HG03097 (cell line): ENCODE results near the gene TMPRSS11E.
"Not testable (repeated sequence)": the region's sequence is repeated elsewhere in the genome, so short reads cannot be mapped to it uniquely, and the experiment has no call there.

ENCODE experiments used
- ATAC-seq: cut with Tn5 transposase; IDR thresholded peaks from one replicate; pipeline ENCODE4 v1.9.1; 2021; ENCODE audit not compliant: unreplicated experiment, low FRiP score

The TMPRSS11E gene, protein sequence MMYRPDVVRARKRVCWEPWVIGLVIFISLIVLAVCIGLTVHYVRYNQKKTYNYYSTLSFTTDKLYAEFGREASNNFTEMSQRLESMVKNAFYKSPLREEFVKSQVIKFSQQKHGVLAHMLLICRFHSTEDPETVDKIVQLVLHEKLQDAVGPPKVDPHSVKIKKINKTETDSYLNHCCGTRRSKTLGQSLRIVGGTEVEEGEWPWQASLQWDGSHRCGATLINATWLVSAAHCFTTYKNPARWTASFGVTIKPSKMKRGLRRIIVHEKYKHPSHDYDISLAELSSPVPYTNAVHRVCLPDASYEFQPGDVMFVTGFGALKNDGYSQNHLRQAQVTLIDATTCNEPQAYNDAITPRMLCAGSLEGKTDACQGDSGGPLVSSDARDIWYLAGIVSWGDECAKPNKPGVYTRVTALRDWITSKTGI

DNA sequence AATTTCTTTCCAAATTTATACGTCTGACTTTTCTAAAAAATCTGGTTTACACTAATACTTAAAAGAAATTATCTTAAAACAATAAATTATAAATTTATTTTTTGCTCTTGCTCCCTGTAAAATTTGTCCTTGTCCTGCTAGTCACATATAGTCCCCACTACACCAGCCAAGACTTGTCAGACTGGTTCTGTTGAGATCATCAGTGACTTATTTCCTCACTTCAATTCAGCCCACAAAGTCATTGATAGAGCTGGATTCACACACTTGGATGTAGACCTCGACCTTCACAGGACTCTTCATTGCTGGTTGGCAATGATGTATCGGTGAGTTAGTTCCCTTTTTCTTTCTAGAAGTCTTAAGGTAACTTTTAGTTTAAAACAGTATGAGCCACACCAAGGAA lies at the start of gene TMPRSS11E:
TMPRSS11E (plus strand) TSS at position 263 of the 400 bp plus-strand sequence; CDS start at position 313, 50 bp downstream.
- no peak for ATAC-seq

DNA sequence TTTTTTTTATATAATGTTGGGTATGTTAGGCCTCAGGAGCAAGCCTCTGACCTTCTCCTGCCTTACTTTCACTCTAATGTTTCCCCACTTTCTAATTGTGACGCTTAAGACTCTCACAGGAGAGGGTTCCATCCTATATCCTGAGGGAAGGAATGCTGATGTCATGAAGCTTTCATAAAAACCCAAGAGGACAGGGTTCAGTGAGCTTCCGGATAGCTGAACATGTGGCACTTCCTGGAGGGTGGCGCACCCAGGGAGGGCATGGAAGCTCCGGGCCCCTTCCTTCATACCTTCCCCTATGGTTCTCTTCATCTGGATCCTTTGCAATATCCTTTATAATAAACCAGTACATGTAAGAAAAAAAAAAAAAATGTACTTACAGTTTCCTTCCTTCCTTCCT lies 48.0 kb upstream of the TMPRSS11E start:
- no peak for ATAC-seq

DNA sequence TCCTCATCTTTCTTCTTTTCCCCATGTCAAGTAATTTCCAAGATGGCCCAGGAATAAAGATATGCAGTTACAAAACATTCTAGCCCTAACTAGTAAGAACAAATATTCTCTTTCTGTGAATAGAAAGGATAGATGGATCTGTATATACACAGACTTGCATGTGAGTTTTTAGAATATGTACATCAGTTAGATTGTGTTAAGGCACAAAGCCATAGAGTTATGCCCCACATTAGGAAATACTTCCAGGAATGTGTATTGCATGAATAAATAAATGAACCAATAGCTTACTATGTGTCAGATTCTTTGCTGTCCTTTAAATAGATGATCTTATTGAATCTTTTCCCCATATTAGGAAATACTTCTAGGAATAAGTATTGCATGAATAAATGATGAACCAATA lies 46.0 kb upstream of the TMPRSS11E start:
- ATAC-seq, result no peak

DNA sequence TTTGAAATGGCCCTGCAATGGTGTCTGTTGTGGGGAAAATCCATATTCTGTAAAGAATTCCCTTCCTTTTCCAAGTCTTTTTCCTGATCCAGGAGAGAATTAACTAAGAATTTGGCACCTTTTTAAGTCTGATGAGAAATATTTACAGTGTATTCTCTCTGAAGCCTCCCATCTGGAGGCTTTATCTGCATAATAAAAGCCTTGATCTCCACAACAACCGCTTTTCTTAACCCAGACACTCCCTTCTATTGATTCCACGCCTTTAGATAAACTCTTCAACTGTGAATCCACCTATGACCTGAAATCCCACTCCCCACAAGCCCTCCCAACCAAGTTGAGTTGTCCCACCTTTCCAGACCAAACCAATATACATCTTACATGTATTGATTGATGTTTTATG lies 43.1 kb upstream of the TMPRSS11E start:
- ATAC-seq, result no peak

DNA sequence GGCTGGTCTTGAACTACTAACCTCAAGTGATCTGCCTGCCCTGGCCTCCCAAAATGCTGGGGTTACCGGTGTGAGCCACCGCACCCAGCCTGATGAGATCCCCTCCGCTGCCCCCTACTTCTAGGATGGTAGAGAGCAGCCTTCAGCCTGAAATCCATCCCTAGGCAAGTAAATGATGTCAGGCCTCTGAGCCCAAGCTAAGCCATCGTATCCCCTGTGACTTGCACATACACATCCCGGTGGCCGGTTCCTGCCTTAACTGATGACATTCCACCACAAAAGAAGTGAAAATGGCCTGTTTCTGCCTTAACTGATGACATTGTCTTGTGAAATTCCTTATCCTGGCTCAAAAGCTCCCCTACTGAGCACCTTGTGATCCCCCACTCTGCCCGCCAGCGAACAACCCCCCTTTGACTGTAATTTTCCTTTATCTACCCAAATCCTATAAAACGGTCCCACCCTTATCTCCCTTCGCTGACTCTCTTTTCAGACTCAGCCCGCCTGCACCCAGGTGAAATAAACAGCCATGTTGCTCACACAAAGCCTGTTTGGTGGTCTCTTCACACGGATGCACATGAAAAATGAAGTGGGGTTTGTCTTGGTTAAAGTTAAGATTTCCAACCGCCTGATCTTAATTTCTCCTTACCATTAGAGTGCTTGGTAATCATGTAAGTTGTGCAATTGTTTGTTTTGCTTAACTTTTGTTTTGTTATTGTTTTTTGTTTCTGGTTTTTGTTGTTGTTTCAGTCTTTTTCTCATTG lies 41.4 kb upstream of the TMPRSS11E start:
- not testable (repeated sequence) for ATAC-seq

DNA sequence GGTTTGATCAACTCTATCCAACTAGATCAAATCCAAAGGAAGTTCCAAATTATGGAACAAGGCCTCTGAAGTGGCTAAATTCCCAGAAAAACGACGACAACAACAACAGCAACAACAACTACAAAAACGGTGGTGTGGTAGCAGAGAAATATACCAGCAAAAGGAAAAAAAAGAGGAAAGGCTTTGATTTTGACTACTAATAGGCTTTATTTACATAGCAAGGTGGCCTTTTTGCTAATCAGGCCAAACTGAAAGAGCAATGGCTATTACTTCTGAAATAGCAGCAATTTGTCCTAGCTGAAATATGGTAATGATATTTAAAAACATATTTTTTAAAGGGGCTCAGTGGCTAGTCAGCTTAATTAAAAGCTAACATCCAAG lies 40.8 kb upstream of the TMPRSS11E start:
- no peak for ATAC-seq

DNA sequence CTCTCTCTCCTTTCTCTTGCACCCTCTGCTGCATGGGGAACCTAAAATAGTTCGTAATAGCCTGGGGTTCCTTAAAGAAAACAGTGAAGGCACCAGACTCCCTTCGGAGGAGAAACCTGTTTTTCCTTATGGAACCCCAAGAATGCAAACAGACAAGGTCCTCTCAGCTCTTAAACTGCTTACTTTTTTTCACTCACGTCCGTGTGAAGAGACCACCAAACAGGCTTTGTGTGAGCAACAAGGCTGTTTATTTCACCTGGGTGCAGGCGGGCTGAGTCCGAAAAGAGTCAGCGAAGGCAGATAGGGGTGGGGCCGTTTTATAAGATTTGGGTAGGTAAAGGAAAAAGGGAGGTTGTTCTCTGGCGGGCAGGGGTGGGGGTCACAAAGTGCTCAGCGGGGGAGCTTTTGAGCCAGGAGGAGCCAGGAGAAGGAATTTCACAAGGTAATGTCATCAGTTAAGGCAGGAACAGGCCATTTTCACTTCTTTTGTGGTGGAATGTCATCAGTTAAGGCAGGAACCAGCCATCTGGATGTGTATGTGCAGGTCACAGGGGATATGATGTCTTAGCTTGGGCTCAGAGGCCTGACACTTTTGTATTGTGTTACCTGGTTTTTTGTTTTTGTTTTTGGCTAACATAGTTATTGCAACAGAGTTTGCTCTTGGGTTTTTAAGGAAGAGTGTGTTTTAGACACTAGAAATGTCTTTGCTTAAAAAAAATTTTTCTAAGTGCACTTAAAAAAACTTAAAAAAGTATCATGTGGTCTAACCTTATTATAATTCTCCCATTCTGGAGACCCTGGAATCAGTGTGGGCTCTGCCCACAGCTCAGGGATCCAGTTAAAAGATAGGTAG lies 40.0 kb upstream of the TMPRSS11E start:
- ATAC-seq, result not testable (repeated sequence)

DNA sequence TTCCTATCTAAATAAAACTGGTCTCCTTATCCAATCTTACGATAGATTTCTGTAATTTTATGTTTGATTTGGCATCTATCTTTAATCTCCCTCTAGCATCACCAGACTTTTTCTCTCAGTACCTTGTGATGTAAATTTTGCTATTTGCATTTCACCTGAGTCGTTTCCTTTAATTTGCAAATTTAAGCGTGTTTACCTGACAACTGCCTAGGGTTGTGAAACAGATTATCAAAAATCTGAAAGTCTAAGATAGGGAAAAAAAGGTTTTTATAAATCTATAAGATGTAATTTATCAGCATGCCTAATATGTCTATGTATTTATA lies 39.4 kb upstream of the TMPRSS11E start:
- no peak for ATAC-seq

DNA sequence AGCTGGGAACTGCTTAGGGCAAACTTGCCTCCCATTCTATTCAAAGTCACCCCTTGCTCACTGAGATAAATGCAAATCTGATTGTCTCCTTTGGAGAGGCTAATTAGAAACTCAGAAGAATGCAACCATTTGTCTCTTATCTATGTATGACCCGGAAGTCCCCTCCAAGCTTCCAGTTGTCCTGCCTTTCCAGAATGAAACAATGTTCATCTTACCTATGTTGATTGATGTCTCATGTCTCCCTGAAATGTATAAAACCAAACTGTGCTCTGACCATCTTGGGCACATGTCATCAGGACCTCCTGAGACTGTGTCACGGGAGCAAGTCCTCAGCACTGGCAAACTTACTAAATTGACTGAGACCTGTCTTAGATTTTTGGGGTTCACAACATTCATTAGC lies 37.1 kb upstream of the TMPRSS11E start:
- no peak for ATAC-seq

DNA sequence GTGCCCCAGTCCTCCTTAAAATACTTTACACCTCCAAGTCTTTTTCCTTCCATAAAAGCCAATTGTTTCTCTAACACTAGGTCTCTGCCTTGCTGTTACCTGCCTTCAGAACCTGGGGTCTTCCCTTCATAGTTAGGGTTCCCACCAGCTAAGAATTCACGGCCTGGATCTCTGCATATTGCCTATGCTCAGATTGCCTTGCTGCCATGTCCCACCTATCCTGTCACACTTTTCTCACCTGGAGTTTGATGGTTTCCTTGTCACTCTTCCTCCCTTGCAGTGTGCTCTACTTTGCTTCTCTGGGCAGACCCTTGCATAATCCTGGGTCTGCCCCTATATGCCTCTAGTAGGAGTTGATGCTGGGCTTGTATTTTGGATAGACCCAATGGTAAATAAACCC lies 36.6 kb upstream of the TMPRSS11E start:
- ATAC-seq, result no peak

DNA sequence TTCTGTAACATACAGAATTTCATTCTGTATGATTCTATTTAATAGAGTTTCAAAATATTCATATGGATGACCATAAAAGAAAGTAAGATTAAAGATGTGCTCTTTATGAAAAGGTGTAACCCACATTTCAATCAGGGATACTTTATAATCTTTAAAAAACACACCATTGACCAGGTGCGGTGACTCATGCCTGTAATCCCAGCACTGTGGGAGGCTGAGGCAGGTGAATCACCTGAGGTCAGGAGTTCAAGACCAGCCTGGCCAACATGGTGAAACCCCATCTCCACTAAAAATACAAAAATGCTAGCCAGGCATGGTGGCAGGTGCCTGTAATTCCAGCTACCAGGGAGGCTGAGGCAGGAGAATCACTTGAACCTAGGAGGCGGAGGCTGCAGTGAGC lies 35.2 kb upstream of the TMPRSS11E start:
- not testable (repeated sequence) for ATAC-seq

DNA sequence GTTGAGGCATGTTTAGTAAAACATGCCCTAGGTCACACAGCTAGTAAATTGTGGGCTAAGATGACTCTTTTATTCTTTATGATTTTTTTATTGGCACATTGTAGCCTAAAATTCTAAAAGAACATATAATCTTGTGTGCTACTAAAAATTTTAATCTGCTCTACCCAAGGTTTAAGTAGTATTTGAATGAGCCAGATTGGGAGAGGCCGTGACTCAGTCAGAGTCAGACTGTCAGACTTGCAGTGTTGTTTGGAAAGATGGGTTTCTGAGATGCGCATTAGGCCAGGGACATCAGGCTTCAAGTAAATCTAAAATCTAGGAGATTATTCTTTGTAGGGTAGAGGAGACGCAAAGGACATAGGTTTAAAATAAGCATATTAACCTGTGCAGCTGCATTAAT lies 30.7 kb upstream of the TMPRSS11E start:
- ATAC-seq, result no peak

DNA sequence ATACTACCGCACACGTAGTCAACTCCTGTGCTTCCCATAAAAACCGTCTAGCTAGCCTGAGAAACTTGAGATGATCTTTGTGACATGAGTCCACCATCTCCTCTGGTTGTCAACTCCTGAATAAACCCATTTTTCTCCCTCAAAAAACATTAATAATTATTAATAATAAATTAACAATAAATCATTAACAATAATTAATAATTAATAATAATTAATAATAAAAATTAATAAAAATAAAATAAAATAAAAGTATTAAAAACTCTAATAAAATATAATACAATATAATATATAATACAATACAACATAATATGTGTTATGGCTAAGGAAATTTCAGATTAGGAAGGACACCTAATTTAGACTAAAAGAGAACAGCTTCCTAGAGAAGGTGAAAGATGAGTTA lies 20.7 kb upstream of the TMPRSS11E start:
- no peak for ATAC-seq

DNA sequence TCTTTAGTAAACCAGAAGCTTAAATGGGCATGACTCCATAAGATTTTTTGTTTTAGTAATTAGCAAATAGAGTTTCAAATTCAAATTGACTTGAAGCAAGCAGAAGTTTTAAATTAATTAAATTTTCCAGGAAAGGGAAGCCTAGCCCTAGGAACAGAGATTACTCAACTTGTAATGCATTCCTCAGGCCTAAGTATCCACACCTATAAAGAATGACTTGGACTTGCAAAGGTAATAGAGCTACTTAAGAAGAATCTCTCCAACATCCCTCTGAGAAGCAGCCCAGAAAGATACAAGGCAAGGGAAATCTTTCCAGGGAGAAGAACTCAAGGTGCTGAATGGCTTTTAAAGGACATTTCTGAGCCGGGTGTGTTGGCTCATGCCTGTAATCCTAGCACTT lies 16.9 kb upstream of the TMPRSS11E start:
- ATAC-seq, result no peak

DNA sequence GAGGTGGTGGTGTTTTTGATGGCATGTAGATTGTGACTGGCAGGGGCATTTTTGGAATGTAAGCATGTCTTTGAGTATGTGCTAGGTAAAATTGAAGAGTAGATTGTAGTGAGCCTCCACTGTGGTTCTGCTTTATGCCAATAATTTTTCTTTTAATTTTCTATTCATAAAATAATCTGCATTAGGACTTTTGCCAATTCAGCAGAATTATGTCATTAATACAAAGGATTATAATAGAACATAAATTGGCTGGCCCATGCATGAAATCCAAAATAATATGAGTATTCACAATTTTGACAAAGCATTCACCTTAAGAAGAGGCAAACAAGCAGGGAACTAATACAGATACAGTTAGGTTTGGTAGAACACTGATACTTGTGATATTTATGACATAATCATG lies 14.9 kb upstream of the TMPRSS11E start:
- no peak for ATAC-seq

DNA sequence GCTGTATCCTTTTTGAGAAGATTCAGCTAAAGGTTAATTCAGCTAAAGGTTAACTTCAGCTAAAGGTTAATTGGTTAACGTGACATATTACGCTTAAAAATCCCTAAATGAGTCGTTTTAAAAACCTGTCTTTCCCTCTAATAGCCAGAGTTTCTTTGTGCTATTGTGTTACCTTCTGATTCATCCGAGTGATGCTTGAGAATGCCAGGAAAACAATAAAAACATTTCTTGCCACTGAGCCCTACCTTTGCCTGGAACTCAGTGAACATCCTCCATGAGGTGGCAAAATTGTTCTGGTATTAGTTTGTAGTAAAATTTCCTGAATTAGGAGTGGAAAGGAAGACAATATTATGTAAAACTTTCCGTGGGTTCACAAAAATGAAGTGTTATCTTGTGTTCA lies 13.7 kb upstream of the TMPRSS11E start:
- ATAC-seq, result no peak

DNA sequence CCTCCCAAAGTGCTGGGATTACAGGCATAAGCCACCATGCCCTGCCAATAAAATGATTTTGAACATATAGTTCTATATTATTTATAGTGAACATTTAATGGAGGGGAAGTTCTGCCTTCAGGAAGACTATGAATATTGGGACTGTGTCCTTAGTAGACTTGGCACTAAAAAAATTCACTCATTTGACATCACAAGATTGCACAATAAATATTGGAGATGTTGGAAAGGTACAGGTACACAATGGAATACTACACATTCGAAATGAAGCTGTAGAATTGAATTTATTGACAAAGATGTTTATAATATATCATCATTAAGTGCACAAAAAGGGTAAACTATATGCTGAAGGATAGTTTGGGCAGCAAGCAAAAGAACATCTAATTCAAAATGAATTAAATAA lies 13.0 kb upstream of the TMPRSS11E start:
- ATAC-seq, result no peak

DNA sequence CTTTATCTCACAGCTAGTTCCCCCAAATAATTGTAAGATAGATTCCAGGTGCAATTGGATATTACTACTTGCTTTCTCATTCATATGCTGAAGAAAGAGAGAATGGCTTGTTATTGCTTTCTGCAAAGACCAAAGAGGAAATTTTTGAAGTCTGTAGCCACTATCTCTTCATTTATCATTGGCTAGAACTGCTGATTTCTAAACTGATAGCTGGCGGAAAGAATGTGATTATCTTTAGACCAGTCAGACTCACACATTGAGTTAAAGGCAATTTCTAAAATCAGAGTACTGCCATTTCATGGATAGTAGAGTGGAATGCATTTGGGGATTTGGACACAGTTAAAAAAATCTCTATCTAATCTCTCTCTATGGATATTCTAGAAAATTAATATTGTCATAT lies 12.4 kb upstream of the TMPRSS11E start:
- ATAC-seq, result no peak

DNA sequence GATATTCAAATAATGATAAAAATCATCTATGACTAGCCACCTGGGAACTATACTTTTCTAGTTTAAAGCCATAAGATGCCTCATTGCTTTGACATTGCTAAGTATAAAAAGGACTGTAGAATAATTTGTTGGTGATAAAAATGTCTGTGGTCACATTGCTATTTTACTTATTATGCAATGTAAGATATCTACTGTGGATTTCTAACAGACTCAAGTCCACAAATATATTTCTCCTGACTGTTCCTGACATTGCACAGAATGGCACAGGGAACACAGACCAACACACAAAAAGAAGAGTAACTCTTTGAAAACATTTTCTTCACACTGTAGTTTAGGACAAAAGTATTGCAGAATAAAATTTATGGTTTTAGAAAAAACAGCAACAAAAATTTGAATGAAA lies 2.2 kb upstream of the TMPRSS11E start:
- no peak for ATAC-seq

DNA sequence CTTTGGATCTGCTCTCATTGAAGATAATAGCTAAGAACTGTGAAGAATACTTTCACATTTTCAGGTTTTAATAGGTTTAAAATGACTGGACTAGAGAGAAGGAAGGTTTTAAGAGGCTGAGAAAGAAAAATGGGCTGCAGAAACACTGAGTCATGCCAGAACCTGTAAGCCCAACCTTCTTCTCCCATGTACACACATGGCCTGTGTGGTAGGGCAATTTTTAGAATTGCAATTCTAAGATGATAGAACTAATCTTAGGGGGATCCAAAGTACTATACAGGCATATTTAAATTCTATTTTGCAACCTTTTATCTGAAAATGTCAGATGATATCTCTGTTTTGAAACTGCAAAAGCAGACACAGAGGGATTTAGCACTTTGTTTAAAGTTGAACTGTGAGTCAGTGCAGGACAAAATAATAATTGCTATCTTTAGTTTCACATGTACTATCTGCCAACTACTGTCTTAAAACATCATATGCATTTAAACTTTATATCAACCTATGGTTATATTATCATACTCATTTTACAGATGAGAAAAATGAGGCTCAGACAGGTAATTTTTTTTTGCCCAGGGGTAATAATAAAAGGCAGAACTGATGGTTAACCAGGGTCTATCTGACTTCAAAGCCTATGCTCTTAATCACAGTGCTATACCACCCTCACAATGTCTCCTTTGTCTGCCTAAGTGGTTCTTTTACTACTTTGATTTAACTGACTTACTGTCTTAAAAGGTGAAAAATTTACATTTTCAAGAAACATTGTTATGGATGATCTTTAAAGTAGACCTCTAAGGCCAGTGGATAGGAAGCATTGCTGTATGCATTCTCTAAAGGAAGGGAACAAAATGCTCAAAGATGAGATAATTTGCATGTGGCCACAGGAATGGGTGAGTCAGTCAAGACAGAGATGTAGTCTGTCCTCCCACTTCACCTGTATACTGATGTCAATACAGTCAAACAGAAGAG lies 4.3 kb downstream of the TMPRSS11E start:
- ATAC-seq, result no peak
